ENCODE results near the gene AGBL3.

Gene AGBL3

DNA sequence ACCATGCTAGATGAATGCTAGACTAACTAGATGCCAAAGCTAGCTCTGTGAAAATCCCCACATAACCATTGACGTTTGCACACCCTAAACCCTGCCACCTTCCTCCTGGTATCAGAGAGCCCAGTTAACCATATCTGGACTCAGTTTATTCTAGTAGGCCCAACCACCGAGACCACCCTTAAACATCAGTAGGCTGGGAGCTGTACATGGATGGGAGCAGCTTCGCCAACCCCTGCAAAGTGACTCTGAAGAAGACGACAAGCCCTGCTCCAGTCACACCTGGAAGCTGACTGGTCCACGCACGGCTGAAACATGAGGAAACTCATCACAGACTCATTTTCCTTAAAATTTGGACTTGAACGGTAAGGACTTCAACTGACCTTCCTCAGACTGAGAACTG, 188.6 kb downstream of the AGBL3 start:
- no peak for DNase-seq (ENCODE audit: low read depth, low spot score)
- Histone ChIP-seq H3K9me3 (ENCODE audit: insufficient read depth, low read length) (peaks cover 20% of the 10 kb centered on the region), H3K4me3 (ENCODE audit: insufficient read length, low read depth) (no peak overlapping the region), H3K4me1 (ENCODE audit: insufficient read depth, insufficient read length) (peaks cover 6% of the 10 kb centered on the region), H3K36me3 (ENCODE audit: insufficient read depth, insufficient read length, low read length) (no peaks in the 10 kb centered on the region), H3K9ac (ENCODE audit: insufficient read length, low read depth) (no peak overlapping the region), H3K27me3 (ENCODE audit: insufficient read depth, insufficient read length) (no peaks in the 10 kb centered on the region)
- TF ChIP-seq ZNF274 (IDR thresholded peaks at IDR 0.05; ENCODE audit: low read depth, low read length): no peak
- TF ChIP-seq YY1 (IDR thresholded peaks at IDR 0.05; ENCODE audit: insufficient read depth, insufficient read length): no peak
- no peak for TF ChIP-seq SUZ12 (IDR thresholded peaks at IDR 0.05; ENCODE audit: extremely low read depth, insufficient read depth, insufficient read length)

DNA sequence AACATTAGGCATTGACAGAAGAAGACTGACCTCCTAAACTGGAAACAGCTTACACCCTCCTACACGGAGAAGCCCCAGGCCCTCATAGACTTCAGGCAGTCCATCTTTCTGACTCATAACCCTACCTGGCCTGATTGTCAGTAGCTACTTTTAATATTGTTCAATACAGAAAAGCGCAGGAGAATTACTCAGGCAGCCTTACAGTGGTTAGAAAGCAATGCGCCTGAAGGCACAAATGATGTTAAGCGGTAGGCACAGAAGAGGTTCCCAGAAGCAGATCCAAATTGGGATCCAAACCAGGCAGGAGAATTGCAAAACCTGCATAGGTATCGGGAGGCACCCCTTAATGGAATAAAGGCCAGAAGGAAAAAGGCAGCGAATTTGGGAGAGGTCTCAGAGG, 189.6 kb downstream of the AGBL3 start:
- TF ChIP-seq SUZ12 (IDR thresholded peaks at IDR 0.05; ENCODE audit: extremely low read depth, insufficient read depth, insufficient read length) (no peak), YY1 (IDR thresholded peaks at IDR 0.05; ENCODE audit: insufficient read depth, insufficient read length) (no peak), ZNF274 (IDR thresholded peaks at IDR 0.05; ENCODE audit: low read depth, low read length) (no peak)
- Histone ChIP-seq H3K36me3 (ENCODE audit: insufficient read depth, insufficient read length, low read length) (no peaks in the 10 kb centered on the region), H3K9me3 (ENCODE audit: insufficient read depth, low read length) (peaks cover 30% of the 10 kb centered on the region), H3K27me3 (ENCODE audit: insufficient read depth, insufficient read length) (no peaks in the 10 kb centered on the region), H3K9ac (ENCODE audit: insufficient read length, low read depth) (no peak overlapping the region), H3K4me1 (ENCODE audit: insufficient read depth, insufficient read length) (peaks cover 6% of the 10 kb centered on the region), H3K4me3 (ENCODE audit: insufficient read length, low read depth) (no peak overlapping the region)
- no peak for DNase-seq (ENCODE audit: low read depth, low spot score)

DNA sequence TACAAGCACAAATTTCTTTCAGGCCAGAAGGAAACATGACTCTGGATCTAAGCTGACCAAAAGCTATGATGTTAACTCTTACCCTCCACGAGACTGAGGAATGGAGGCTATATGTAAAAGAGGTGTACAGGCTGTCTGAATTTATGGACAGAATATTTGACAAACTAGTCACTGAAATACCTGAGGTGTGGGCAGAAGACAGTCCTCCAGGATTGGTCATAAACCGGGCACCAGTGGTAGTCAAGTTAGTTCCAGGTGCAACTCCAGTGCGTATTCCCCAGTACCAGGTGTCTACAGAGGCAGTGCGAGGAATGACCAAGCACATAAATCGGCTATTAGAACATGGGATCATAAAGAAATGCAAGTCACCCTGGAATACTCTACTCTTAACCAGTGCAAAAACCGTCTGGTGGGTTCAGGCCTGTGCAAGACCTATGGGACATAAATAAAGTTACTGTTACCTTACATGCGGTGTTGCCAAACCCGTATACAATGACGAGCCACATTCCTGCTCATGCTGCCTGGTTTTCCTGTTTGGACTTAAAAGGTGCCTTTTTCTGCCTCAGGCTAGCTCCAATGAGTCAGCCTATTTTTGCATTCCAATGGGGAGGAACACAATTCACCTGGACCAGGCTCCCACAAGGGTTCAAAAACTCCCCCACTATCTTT, 190.9 kb downstream of the AGBL3 start:
- DNase-seq (ENCODE audit: low read depth, low spot score): peak; percentile 71
- H3K9me3 ChIP-seq (ENCODE audit: insufficient read depth, low read length): peaks cover 43% of the 10 kb centered on the region
- no peaks in the 10 kb centered on the region for H3K27me3 ChIP-seq (ENCODE audit: insufficient read depth, insufficient read length)
- TF ChIP-seq ZNF274 (IDR thresholded peaks at IDR 0.05; ENCODE audit: low read depth, low read length): no peak
- TF ChIP-seq SUZ12 (IDR thresholded peaks at IDR 0.05; ENCODE audit: extremely low read depth, insufficient read depth, insufficient read length): no peak
- TF ChIP-seq YY1 (IDR thresholded peaks at IDR 0.05; ENCODE audit: insufficient read depth, insufficient read length): no peak
- H3K36me3 ChIP-seq (ENCODE audit: insufficient read depth, insufficient read length, low read length): peaks cover 4% of the 10 kb centered on the region
- H3K4me3 ChIP-seq (ENCODE audit: insufficient read length, low read depth): no peak overlapping the region
- no peak overlapping the region for H3K9ac ChIP-seq (ENCODE audit: insufficient read length, low read depth)
- H3K4me1 ChIP-seq (ENCODE audit: insufficient read depth, insufficient read length): peaks cover 3% of the 10 kb centered on the region

DNA sequence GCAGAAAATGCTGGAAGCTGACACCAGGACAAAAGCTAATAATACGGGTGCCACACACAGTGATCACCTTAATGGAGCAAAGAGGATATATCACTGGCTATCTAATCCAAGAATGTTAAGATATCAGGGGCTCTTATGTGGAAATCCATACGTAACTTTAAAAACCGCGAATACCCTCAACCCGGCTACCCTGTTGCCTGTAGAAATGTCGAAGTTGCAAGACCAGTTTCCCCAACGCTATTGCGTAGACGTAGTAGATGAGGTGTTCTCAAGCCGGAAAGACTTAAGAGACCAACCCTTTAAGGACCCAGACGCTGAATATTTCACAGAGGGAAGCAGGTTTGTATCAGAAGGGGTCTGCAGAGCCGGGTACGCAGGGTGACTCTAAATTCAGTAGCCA, 192.1 kb downstream of the AGBL3 start:
- no peak for TF ChIP-seq YY1 (IDR thresholded peaks at IDR 0.05; ENCODE audit: insufficient read depth, insufficient read length)
- TF ChIP-seq SUZ12 (IDR thresholded peaks at IDR 0.05; ENCODE audit: extremely low read depth, insufficient read depth, insufficient read length): no peak
- no peak for TF ChIP-seq ZNF274 (IDR thresholded peaks at IDR 0.05; ENCODE audit: low read depth, low read length)
- H3K27me3 ChIP-seq (ENCODE audit: insufficient read depth, insufficient read length): no peaks in the 10 kb centered on the region
- no peak overlapping the region for H3K4me3 ChIP-seq (ENCODE audit: insufficient read length, low read depth)
- peaks cover 54% of the 10 kb centered on the region for H3K9me3 ChIP-seq (ENCODE audit: insufficient read depth, low read length)
- no peak overlapping the region for H3K9ac ChIP-seq (ENCODE audit: insufficient read length, low read depth)
- DNase-seq (ENCODE audit: low read depth, low spot score): no peak
- peaks cover 3% of the 10 kb centered on the region for H3K4me1 ChIP-seq (ENCODE audit: insufficient read depth, insufficient read length)
- peaks cover 13% of the 10 kb centered on the region for H3K36me3 ChIP-seq (ENCODE audit: insufficient read depth, insufficient read length, low read length)

DNA sequence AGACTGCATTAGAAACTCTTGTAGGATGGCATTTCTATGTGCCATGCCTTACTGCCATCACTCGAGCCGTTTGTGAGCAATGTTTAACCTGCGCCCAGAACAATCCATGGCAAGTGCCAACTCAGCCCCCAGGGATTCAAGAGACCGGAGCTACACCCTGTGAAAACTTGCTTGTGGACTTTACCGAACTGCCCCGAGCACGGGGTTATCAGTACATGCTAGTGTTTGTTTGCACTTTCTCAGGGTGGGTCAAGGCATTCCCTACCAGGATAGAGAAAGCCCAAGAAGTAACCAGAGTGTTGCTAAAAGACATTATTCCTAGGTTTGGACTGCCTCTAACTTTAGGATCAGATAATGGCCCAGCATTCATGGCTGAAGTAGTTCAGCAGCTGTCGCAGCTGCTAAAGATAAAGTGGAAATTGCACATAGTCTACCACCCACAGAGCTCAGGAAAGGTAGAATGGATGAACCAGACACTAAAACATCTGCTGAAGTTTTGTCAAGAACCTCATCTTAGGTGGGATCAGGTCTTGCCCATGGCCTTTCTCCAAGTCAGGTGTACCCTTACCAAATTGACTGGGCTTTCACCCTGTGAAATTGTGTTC, 193.1 kb downstream of the AGBL3 start:
- H3K9me3 ChIP-seq (ENCODE audit: insufficient read depth, low read length): peaks cover 54% of the 10 kb centered on the region
- H3K27me3 ChIP-seq (ENCODE audit: insufficient read depth, insufficient read length): no peaks in the 10 kb centered on the region
- H3K4me3 ChIP-seq (ENCODE audit: insufficient read length, low read depth): no peak overlapping the region
- H3K36me3 ChIP-seq (ENCODE audit: insufficient read depth, insufficient read length, low read length): peaks cover 23% of the 10 kb centered on the region
- DNase-seq (ENCODE audit: low read depth, low spot score): no peak
- no peak overlapping the region for H3K9ac ChIP-seq (ENCODE audit: insufficient read length, low read depth)
- H3K4me1 ChIP-seq (ENCODE audit: insufficient read depth, insufficient read length): peaks cover 3% of the 10 kb centered on the region
- TF ChIP-seq YY1 (IDR thresholded peaks at IDR 0.05; ENCODE audit: insufficient read depth, insufficient read length): no peak
- no peak for TF ChIP-seq SUZ12 (IDR thresholded peaks at IDR 0.05; ENCODE audit: extremely low read depth, insufficient read depth, insufficient read length)
- TF ChIP-seq ZNF274 (IDR thresholded peaks at IDR 0.05; ENCODE audit: low read depth, low read length): no peak

DNA sequence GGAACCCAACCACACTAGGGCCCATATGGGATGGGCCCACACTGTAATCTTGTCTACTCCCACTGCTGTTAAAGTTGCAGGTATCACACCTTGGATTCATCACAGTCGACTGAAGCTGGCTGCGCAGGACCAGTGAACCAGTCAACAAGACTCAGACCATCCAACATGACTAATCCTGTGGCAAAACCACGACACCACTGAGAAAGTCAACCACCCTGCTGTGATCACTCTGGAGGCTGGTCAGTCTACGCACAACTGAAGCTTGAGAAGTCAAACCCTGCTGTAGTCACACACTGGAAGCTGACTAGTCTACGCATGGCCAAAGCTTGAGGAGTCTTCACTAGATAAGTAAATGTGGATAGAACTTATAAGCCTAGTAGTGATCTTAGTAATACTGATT, 193.8 kb downstream of the AGBL3 start:
- no peak for DNase-seq (ENCODE audit: low read depth, low spot score)
- Histone ChIP-seq H3K4me1 (ENCODE audit: insufficient read depth, insufficient read length) (peaks cover 3% of the 10 kb centered on the region), H3K4me3 (ENCODE audit: insufficient read length, low read depth) (no peak overlapping the region), H3K36me3 (ENCODE audit: insufficient read depth, insufficient read length, low read length) (peaks cover 25% of the 10 kb centered on the region), H3K27me3 (ENCODE audit: insufficient read depth, insufficient read length) (no peaks in the 10 kb centered on the region), H3K9ac (ENCODE audit: insufficient read length, low read depth) (no peak overlapping the region), H3K9me3 (ENCODE audit: insufficient read depth, low read length) (peaks cover 54% of the 10 kb centered on the region)
- no peak for TF ChIP-seq YY1 (IDR thresholded peaks at IDR 0.05; ENCODE audit: insufficient read depth, insufficient read length)
- no peak for TF ChIP-seq SUZ12 (IDR thresholded peaks at IDR 0.05; ENCODE audit: extremely low read depth, insufficient read depth, insufficient read length)
- TF ChIP-seq ZNF274 (IDR thresholded peaks at IDR 0.05; ENCODE audit: low read depth, low read length): no peak

DNA sequence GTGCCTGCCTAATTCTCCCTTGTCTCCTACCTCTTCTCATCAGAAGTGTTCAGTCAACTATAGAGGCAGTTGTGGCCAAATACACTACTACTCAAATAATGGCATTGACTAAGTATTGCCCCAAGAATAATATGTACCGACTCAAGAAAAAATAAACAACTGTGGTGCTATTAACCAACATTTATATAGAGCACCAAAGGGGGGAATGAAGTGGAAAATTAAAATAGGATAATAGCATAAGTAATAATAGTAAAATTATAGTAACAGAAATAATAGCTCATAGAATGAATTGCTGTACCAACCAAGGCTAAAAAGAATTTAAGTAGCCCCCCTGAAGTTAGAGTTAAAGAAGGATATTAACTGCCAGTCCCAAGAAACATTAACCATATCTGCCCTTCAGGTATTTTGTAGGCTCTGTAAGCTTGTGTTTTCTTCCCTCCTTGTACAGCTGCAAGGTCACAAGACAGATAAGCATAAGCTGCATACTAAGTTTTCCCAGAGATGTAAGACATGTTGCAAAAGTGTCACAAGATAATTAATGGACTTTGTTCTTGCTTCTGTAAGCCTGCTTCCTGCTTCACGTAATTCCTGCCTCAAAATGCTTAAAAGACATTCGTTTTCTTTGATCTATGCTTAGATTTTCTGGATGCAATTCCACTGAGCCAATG, 195.1 kb downstream of the AGBL3 start:
- peaks cover 37% of the 10 kb centered on the region for H3K36me3 ChIP-seq (ENCODE audit: insufficient read depth, insufficient read length, low read length)
- peaks cover 3% of the 10 kb centered on the region for H3K4me1 ChIP-seq (ENCODE audit: insufficient read depth, insufficient read length)
- no peak overlapping the region for H3K4me3 ChIP-seq (ENCODE audit: insufficient read length, low read depth)

More for the DNA sequence above, 195.1 kb downstream of the AGBL3 start:
- no peak for TF ChIP-seq SUZ12 (IDR thresholded peaks at IDR 0.05; ENCODE audit: extremely low read depth, insufficient read depth, insufficient read length)
- no peak for TF ChIP-seq ZNF274 (IDR thresholded peaks at IDR 0.05; ENCODE audit: low read depth, low read length)
- TF ChIP-seq YY1 (IDR thresholded peaks at IDR 0.05; ENCODE audit: insufficient read depth, insufficient read length): no peak
- no peak for DNase-seq (ENCODE audit: low read depth, low spot score)
- Histone ChIP-seq H3K9ac (ENCODE audit: insufficient read length, low read depth) (no peak overlapping the region), H3K27me3 (ENCODE audit: insufficient read depth, insufficient read length) (no peaks in the 10 kb centered on the region), H3K9me3 (ENCODE audit: insufficient read depth, low read length) (peaks cover 54% of the 10 kb centered on the region)
